Measurements from ENCODE around the gene RAB11FIP3.

RAB11FIP3 gene

DNA sequence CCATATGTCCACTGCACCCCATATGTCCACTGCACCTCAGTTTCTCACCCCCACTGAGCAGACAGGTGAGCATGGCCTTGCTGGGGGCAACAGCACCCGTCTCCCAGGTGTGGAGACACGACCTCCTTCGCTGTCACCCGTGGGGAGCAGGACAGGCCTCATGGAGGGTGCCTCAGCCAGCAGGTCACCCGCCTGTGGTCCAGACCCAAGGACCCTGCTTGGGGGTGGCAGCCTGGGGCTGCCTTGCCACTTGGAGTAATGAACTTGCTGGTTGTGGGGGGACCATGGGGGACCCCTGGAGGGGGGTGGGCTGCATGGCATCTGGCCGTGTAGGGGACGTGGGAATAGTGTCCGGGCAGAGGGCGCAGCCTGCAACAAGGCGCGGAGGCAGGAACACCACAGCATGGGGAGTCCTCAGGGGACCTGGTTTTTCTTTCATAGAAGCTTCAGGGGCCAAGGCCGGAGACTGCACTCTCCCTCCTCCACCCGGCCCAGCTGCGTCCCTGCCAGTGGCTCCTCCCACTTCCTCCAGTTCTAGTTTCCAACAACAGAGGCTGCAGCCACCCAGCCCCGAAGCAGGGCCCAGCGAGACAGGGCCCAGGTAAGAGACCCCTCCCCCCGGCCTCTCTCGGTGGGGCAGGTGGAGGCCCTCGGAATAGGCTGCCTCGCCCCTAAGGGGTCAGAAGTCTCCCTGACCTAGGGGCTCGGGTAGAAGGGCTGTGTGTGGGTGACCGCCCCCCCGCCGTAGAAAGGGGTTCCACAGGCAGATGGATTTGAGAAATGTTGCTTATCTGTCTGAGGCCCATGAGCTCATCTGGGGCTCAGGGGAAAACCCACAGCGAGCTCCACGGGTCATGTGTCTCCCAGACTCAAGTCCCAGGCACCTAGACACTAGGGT, 141.3 kb downstream of the RAB11FIP3 start, which contains the start of gene NHLRC4:
NHLRC4 (plus strand) TSS at position 531 of the 898 bp plus-strand sequence. CDS start 1,043 bp downstream, outside the sequence.
- Mint-ChIP-seq H3K4me1 (ENCODE audit: low read depth) (peaks cover 28% of the 10 kb centered on the region), H3K27ac (peak within 1 kb of the TSS; percentile 72), H3K4me3 (peak within 1 kb of the TSS; percentile 77), H3K27me3 (peaks cover 2% of the 10 kb centered on the region), H3K9me3 (ENCODE audit: low read depth) (no peaks in the 10 kb centered on the region), H3K36me3 (no peaks in the 10 kb centered on the region)

DNA sequence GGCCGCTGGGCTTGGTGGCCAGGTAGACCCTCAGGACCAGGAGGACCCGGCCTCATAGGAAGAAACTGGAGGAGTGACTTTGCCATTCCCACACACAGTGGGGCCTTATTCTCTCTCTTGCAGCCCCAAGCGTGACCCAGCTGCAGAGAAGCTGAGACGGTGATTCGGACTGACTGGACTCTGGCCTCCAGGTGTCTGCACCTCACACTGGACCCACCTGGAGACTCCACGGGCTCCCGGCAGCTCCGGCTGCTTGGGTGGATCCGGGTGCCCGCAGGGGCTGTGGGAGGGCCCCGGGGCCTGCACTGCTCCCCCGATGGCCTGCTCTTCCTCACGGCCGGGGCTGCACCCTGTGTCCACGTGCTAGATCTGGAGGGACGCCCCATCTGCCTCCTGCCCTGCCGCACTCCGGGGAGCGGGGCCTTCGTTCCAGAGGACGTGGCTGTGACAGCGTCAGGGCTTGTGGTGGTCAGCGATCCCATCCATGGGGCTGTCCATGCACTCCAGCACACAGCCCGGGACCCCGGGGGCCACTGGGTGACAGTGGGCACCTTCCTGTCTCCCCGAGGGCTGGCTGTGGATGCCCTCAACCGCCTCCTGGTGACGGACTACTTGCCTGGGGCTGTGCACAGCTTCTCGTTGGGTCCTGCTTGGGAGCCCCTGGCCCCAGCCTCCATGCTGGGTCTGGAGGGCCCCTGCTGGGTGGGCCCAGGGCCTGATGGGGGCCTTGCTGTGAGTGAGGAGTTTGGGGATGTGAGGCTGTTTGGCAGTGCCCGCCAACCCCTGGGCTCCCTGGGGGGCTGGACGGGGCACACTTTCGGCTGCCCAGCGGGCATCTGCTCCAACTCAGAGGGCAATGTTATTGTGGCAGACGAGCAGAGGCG, 142.2 kb downstream of the RAB11FIP3 start:
- H3K27me3 Mint-ChIP-seq, result no peaks in the 10 kb centered on the region
- peak overlapping the region; percentile 72 for H3K27ac Mint-ChIP-seq
- H3K4me3 Mint-ChIP-seq, result peak overlapping the region; percentile 77
- peaks cover 31% of the 10 kb centered on the region for H3K4me1 Mint-ChIP-seq (ENCODE audit: low read depth)
- no peaks in the 10 kb centered on the region for H3K36me3 Mint-ChIP-seq
- no peaks in the 10 kb centered on the region for H3K9me3 Mint-ChIP-seq (ENCODE audit: low read depth)

DNA sequence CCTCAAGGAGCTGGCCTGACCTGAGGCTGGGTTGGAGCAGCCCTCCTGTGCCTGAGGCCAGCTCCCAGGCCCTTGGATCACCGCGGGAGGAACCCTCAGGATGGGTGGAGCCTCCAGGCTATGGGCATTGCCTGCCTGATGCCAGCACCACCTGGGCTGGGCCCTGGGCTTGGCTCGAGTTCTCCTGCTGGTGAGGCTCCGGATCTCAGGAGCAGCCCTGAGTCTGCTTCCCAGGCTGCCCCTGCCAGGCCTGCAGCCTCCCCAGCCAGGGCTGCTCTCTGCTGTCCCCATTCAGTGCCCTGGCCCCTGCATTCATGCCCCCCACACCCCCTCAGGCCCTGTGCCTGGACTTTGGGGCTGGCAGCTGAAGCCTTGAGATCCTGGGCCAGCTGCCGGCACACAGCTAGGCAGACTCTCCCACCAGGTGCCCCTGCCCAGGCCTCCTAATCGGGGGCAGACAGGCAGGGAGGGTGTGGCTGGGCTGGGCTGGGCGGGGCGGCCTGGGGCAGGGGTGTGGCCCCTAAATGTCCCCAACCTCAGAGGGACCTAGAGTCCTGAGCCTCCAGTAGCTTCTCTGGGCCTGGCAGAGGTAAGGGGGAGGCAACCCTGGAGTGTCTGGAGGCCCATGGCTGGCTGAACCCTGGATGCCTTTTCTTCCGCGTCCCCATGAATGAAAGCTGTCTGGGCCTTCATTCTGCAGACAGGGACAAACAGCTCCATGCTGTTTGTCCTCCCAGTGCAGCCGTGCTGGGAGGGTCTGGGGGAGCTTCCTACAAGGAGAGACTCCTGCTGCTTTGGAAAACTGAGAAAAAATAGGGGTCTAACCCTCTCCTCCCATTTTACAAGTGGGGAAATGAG, 143.2 kb downstream of the RAB11FIP3 start:
- H3K4me1 Mint-ChIP-seq (ENCODE audit: low read depth), result peaks cover 31% of the 10 kb centered on the region
- H3K9me3 Mint-ChIP-seq (ENCODE audit: low read depth), result no peaks in the 10 kb centered on the region
- H3K36me3 Mint-ChIP-seq, result no peaks in the 10 kb centered on the region
- peak overlapping the region; percentile 88 for H3K4me3 Mint-ChIP-seq
- H3K27me3 Mint-ChIP-seq, result no peaks in the 10 kb centered on the region
- H3K27ac Mint-ChIP-seq, result peak overlapping the region; percentile 89

DNA sequence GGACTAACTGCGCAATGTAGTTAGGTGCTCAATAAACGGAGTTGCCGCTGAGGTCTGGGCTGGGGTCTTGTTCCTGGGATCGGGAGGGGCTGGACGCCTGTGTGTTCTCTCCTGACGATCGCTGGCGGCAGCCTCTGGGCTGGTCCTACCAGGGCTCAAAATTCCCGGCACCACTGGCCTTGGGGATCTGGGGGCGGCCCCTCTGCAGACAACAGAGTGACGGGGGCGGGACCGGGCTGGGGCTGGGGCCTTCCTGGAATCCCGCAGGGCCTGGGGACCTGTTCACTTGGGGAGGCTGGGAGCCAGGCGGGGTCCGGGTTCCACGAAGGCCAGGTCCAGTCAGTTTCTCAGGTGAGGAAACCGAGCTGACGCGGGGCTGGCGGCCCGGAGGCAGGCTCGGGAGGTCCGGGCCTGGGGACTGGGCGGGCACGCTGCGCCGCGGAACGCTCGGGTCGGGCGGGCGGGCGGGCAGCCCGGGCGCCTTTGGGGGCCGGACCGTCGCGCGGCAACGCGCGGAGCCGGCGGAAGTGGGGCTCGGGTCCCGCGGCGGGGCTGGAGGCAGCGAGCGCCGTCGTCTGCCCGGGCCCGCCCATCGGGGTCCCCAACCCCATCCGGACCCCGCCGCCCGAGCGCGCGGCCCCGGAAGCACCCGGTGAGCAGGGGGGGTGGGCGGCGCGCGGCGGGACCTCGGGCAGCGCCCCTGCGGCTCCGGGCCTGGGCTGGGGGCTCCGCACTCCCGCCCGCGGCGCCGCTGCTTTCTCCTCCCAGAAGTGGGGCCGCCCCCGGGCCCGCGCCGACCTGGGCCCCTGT, 144.2 kb downstream of the RAB11FIP3 start, which contains the start of gene PIGQ:
PIGQ (plus strand) TSS at position 524 of the 810 bp plus-strand sequence. CDS start 4,107 bp downstream, outside the sequence.
- Mint-ChIP-seq H3K27me3 (no peaks in the 10 kb centered on the region), H3K36me3 (no peaks in the 10 kb centered on the region), H3K4me3 (peak within 1 kb of the TSS; percentile 88), H3K9me3 (ENCODE audit: low read depth) (no peaks in the 10 kb centered on the region), H3K27ac (peak within 1 kb of the TSS; percentile 89), H3K4me1 (ENCODE audit: low read depth) (peaks cover 31% of the 10 kb centered on the region)

Data from activated naive CD8-positive, alpha-beta T cell (primary cell).